HG03139 (cell line): ENCODE measurements around the gene MPRIP.

Source experiments
- ATAC-seq: cut with Tn5 transposase; IDR thresholded peaks from one replicate; pipeline ENCODE4 v1.9.1; 2021; ENCODE audit not compliant: unreplicated experiment

The MPRIP gene

GRCh38 chr17:17084941-17085340, 42.7 kb downstream of the MPRIP start:
- no peak for ATAC-seq

- no peak for ATAC-seq
Measured at GRCh38 chr17:17086585-17086984, 44.3 kb downstream of the MPRIP start.

GRCh38 chr17:17087424-17088015, 45.3 kb downstream of the MPRIP start:
- no peak for ATAC-seq

GRCh38 chr17:17088086-17088485, 45.8 kb downstream of the MPRIP start:
- no peak for ATAC-seq

GRCh38 chr17:17088541-17089525, 46.6 kb downstream of the MPRIP start:
- no peak for ATAC-seq

- ATAC-seq = no peak
Measured at GRCh38 chr17:17089796-17090641, 47.8 kb downstream of the MPRIP start.

GRCh38 chr17:17090642-17091103, 48.4 kb downstream of the MPRIP start:
- no peak for ATAC-seq

GRCh38 chr17:17091276-17091675, 49.0 kb downstream of the MPRIP start:
- no peak for ATAC-seq

GRCh38 chr17:17091856-17092756, 49.8 kb downstream of the MPRIP start:
- ATAC-seq = no peak

GRCh38 chr17:17093764-17094163, 51.5 kb downstream of the MPRIP start:
- no peak for ATAC-seq

GRCh38 chr17:17096438-17097178, 54.4 kb downstream of the MPRIP start:
- ATAC-seq = no peak

GRCh38 chr17:17097763-17098345, 55.6 kb downstream of the MPRIP start:
- ATAC-seq = no peak

GRCh38 chr17:17098551-17099179, 56.4 kb downstream of the MPRIP start:
- ATAC-seq = no peak

GRCh38 chr17:17102176-17102575, 59.9 kb downstream of the MPRIP start:
- ATAC-seq = no peak

- ATAC-seq = no peak
Measured at GRCh38 chr17:17103160-17103559, 60.9 kb downstream of the MPRIP start.

GRCh38 chr17:17104036-17104435, 61.8 kb downstream of the MPRIP start:
- no peak for ATAC-seq

- ATAC-seq = no peak
Measured at GRCh38 chr17:17104494-17104893, 62.2 kb downstream of the MPRIP start.

GRCh38 chr17:17105976-17106375, 63.7 kb downstream of the MPRIP start:
- ATAC-seq = no peak

GRCh38 chr17:17106756-17107155, 64.5 kb downstream of the MPRIP start:
- ATAC-seq = no peak
